Right lobe of liver (tissue), 4 donors: ENCODE measurements around the gene OLFM2.

Experiments
- POLR2A ChIP-seq: fragments of 450-650 bp; IDR thresholded peaks from one replicate; pipeline ENCODE4 v1.6.1; 2017; ENCODE audit warnings: antibody characterized with exemption, mild to moderate bottlenecking
- TF ChIP-seq, protein P1 (sequence below), 4 donors: fragments of 200-600 bp in 3 of 4; fragments of 450-650 bp in 1 of 4; IDR thresholded peaks; one replicate each; pipeline versions ENCODE4 v1.5.1 to v1.8.0; 2016 to 2022; ENCODE audit warnings: antibody characterized with exemption in 4 of 4, mild to moderate bottlenecking in 2 of 4
- donor health status: DM: no; HTN: no; CAD: no.
- donor health status: DM: no; HTN: no; CAD: no.
- donor health status: DM: no; HTN: yes; CAD: no.

DNA sequence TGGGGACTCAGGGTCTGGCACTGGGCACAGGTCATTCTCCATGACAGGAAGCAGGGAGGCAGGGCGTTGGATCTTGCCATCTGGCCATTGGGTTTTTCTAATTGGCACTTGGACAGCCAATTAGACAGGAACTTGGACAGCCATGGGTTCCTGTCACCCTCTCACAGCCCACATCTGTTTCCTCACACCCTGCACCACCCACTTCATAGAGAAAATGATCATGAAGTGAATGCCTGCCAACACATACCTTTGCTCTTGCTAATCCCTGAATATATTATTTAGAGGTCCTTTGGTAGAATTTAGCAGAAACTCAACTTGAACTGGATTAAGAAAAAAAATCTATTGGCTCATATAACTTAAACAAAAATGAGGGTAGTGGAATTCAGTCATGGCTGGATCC lies 4.9 kb upstream of the OLFM2 start:
- TF ChIP-seq, protein P1, sequence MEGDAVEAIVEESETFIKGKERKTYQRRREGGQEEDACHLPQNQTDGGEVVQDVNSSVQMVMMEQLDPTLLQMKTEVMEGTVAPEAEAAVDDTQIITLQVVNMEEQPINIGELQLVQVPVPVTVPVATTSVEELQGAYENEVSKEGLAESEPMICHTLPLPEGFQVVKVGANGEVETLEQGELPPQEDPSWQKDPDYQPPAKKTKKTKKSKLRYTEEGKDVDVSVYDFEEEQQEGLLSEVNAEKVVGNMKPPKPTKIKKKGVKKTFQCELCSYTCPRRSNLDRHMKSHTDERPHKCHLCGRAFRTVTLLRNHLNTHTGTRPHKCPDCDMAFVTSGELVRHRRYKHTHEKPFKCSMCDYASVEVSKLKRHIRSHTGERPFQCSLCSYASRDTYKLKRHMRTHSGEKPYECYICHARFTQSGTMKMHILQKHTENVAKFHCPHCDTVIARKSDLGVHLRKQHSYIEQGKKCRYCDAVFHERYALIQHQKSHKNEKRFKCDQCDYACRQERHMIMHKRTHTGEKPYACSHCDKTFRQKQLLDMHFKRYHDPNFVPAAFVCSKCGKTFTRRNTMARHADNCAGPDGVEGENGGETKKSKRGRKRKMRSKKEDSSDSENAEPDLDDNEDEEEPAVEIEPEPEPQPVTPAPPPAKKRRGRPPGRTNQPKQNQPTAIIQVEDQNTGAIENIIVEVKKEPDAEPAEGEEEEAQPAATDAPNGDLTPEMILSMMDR (IDR thresholded peaks at IDR 0.05) = no peak
- TF ChIP-seq POLR2A = no peak
